ENCODE results near the gene KRT14.
"Not testable (repeated sequence)": the region's sequence is repeated elsewhere in the genome, so short reads cannot be mapped to it uniquely, and the experiment has no call there.

GRCh38 chr17:41612376-41613160 is 25.9 kb upstream of the KRT14 start, which contains the start of gene KRT16:
- TF ChIP-seq CTCF (IDR thresholded peaks at IDR 0.05 in 8 of 11, conservative IDR thresholded peaks at IDR 0.05 in 3 of 11); POLR2AphosphoS5 (IDR thresholded peaks at IDR 0.05): not testable (repeated sequence)

Measured in spleen (tissue), 7 donors.